SK-N-MC (cell line): ENCODE results near the gene CERKL.

Experiments used
- EZH2 ChIP-seq: fragments of 200-600 bp; sonication (generic); IDR thresholded peaks from one replicate; pipeline ENCODE4 v1.6.1; 2017; ENCODE audit warnings: antibody characterized with exemption
- POLR2AphosphoS5 ChIP-seq: IDR thresholded peaks from 2 replicates; pipeline ENCODE4 v1.6.1; 2012; ENCODE audit warnings: mild to moderate bottlenecking, low read depth, low read length, borderline replicate concordance

DNA sequence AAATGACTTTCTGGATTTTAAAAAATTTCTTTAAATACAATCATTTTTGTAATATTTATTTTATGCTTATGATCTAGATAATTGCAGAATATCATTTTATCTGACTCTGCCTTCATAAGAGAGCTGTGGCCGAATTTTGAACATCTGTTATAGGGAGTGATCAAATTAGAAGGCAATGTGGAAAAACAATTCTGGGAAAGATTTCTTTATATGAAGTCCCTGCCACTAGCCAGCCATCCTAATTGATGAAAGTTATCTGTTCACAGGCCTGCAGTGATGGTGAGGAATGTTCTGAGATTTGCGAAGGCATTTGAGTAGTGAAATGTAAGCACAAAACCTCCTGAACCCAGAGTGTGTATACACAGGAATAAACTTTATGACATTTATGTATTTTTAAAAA is 120.2 kb downstream of the CERKL start:
- no peak for TF ChIP-seq POLR2AphosphoS5
- no peak for TF ChIP-seq EZH2
